Activated CD4-positive, alpha-beta memory T cell treated with anti-CD3 and anti-CD28 coated beads for 36 hours (primary cell): ENCODE measurements around the gene PRKCH. TPM values are rescaled to one million over a fixed set of nuclear protein-coding genes. Genes with fewer than 3 reads are reported as not detected.
A peak's percentile ranks its signal among the peaks of the same experiment; 100 is the strongest.
"Not testable (repeated sequence)": the region's sequence is repeated elsewhere in the genome, so short reads cannot be mapped to it uniquely, and the experiment has no call there.

Experiments
- CTCF ChIA-PET: fragments of 350-600 bp; sonication (Branson Sonifier 250); formaldehyde crosslinking; loops from one replicate; lab custom pipeline; 2021; ENCODE audit warnings: antibody characterized with exemption, inconsistent platforms; lab: Charles Lee
- POLR2A ChIA-PET: fragments of 350-600 bp; sonication (Branson Sonifier 250); formaldehyde crosslinking; loops from one replicate; lab custom pipeline; 2021; ENCODE audit warnings: antibody characterized with exemption; lab: Charles Lee
- DNase-seq: peaks from one replicate; pipeline ENCODE4 v3.0.0-alpha.2; 2020
- H3K27ac Mint-ChIP-seq: one replicate; pipeline ENCODE4 v1.8.0; 2021; ENCODE audit warnings: mixed read lengths
- H3K27me3 Mint-ChIP-seq: one replicate; pipeline ENCODE4 v1.8.0; 2021; ENCODE audit warnings: mixed read lengths
- H3K36me3 Mint-ChIP-seq: one replicate; pipeline ENCODE4 v1.8.0; 2021; ENCODE audit warnings: mixed read lengths
- H3K4me1 Mint-ChIP-seq: one replicate; pipeline ENCODE4 v1.8.0; 2021; ENCODE audit warnings: low read depth, mixed read lengths
- H3K4me3 Mint-ChIP-seq: one replicate; pipeline ENCODE4 v1.8.0; 2021; ENCODE audit warnings: mild to moderate bottlenecking, mixed read lengths
- H3K9me3 Mint-ChIP-seq: one replicate; pipeline ENCODE4 v1.8.0; 2021; ENCODE audit warnings: mixed read lengths
- intact Hi-C: fragments of 100-400 bp; cut with micrococcal nuclease; formaldehyde crosslinking; loops from one replicate; pipeline ENCODE4 v1.15.1; 2023
- total RNA-seq, 2 experiments: library from RNA; stranded (reverse); gene quantifications; one replicate each; pipeline ENCODE4 v1.2.3, GENCODE V29; 2021

Gene PRKCH
- total RNA-seq, 2 experiments from 2014 or later: 142 to 147 TPM

DNA sequence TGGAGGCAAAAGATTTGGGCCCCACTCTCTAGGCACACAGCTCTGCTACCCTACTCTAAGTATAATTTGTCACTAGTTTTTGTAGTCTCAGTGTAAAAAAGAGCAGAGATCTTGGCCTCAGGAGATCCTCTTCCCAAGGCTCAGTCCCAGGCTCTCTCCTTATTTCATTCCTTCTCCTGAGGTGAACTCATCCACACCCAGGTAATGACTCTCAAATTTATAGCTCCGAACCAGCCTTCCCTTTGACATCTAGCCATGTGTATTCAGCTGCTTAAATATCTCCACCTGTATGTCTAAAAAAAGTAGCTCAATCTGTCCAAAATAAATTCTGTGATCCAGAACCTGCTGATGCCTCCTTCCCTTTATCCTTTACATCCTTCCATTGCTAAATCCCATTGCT is 200.4 kb downstream of the PRKCH start:
- CTCF ChIA-PET: interaction anchor here (1.2 kb wide), 1 partner anchor 45 kb away, joined by 3 read pairs; no protein-coding TSS in a partner anchor
- Mint-ChIP-seq H3K4me3 (no peak overlapping the region), H3K27ac (peak overlapping the region; percentile 73), H3K9me3 (no peaks in the 10 kb centered on the region), H3K27me3 (no peaks in the 10 kb centered on the region), H3K4me1 (peaks cover 94% of the 10 kb centered on the region), H3K36me3 (peaks cover 27% of the 10 kb centered on the region)
- DNase-seq: no peak
- intact Hi-C loops: no loop called here
- POLR2A ChIA-PET: interaction anchor here (1.0 kb wide), 1 partner anchor 174 kb away, joined by 4 read pairs; the partner anchor contains the start of gene HIF1A

DNA sequence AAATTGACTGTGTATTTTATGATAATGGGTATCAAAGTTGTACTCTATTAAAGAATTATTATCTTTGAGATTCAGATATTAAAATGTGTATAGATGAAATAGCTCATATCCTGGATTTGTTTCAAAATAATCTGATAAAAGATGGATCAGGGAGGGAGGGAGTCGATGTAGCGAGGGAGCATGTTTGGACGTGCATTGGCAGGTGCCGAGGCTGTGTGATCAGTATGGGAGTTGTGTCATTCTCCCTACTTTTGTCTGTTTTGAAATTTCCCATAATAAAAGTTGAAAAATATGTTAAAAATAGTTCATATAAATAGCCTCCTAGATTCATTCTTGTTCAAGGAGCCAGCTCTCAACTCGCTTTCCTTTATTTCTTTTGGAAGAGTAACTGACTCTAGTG is 202.4 kb downstream of the PRKCH start:
- peak overlapping the region; percentile 91 for H3K27ac Mint-ChIP-seq
- peaks cover 94% of the 10 kb centered on the region for H3K4me1 Mint-ChIP-seq
- no peak overlapping the region for H3K4me3 Mint-ChIP-seq
- H3K9me3 Mint-ChIP-seq: no peaks in the 10 kb centered on the region
- CTCF ChIA-PET: interaction anchor here (0.9 to 3.0 kb wide), 8 partner anchors 8 to 313 kb away, joined by 3 to 20 read pairs (median 4); no protein-coding TSS in a partner anchor
- no peaks in the 10 kb centered on the region for H3K27me3 Mint-ChIP-seq
- no peak for DNase-seq
- POLR2A ChIA-PET: interaction anchor here (1.2 to 3.5 kb wide), 5 partner anchors 11 to 172 kb away, joined by 4 to 42 read pairs (median 16); partner anchors contain the start of gene HIF1A
- intact Hi-C loops: loop anchor here (2.0 kb wide), 1 partner anchor 27 kb away; no protein-coding TSS in a partner anchor
- peaks cover 40% of the 10 kb centered on the region for H3K36me3 Mint-ChIP-seq

DNA sequence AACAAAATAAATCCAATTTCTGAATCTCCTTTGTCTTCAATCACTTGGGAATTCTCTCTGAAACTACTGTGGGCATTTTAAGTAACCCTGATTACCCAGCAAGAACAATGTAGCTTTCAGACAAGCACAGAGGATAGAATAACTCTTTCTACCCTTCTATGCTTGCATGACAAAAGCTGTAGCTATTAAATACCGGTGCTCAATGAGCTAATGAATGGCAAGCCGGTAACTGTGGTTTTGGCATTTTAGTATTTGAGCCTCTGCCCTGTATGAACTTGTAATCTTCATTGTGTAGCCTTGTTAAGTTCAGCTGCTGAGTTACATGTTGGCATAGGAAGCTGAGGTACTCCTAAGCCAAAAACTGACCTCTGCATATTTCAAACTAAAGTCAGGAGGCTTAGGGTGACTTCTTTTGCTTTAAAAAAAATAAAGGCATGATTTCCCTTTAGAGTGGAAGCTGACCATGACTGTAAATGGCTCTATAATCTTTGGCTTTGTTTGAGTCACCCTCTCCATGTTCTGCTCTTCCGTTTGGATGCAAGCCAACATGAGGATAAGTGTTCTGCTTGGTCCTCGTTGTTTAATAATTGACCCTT is 202.9 kb downstream of the PRKCH start:
- Mint-ChIP-seq H3K27me3 (no peaks in the 10 kb centered on the region), H3K4me1 (peaks cover 94% of the 10 kb centered on the region), H3K9me3 (no peaks in the 10 kb centered on the region), H3K4me3 (no peak overlapping the region), H3K36me3 (peaks cover 45% of the 10 kb centered on the region), H3K27ac (peak overlapping the region; percentile 91)
- intact Hi-C loops: loop anchor here (2.0 kb wide), 1 partner anchor 26 kb away; no protein-coding TSS in a partner anchor
- POLR2A ChIA-PET: interaction anchor here (0.6 to 3.5 kb wide), 11 partner anchors 9 to 182 kb away, joined by 3 to 42 read pairs (median 8); partner anchors contain the start of gene HIF1A
- CTCF ChIA-PET: interaction anchor here (0.6 to 3.0 kb wide), 12 partner anchors 9 to 316 kb away, joined by 3 to 20 read pairs (median 4); no protein-coding TSS in a partner anchor
- DNase-seq: no peak

DNA sequence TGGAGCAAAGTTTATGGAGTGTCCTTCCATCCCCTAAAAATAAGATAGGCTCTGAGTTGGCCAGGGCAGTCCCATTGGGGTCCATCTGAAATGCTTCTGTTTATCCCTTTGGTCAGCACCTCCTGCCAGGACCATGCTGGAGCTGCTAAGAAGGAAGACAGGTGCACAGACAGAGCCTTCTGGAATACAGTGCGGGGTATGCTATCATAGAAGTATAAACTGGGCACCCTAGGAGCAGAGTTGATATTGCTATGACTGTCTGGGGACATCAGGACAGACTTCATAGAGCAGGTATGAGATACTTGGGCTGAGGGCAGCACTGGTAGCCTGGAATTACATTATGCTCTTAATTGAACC is 203.5 kb downstream of the PRKCH start:
- intact Hi-C loops: loop anchor here (1.0 to 5.0 kb wide), 11 partner anchors 12 to 198 kb away; partner anchors contain the start of gene HIF1A
- ChIA-PET CTCF (interaction anchor here (0.6 to 3.0 kb wide), 9 partner anchors 9 to 137 kb away, joined by 3 to 20 read pairs (median 5); no protein-coding TSS in a partner anchor), POLR2A (interaction anchor here (0.8 to 3.6 kb wide), 18 partner anchors 9 to 181 kb away, joined by 3 to 42 read pairs (median 8); partner anchors contain the start of gene HIF1A)
- Mint-ChIP-seq H3K36me3 (peaks cover 46% of the 10 kb centered on the region), H3K4me3 (no peak overlapping the region), H3K27ac (peak overlapping the region; percentile 91), H3K9me3 (no peaks in the 10 kb centered on the region), H3K4me1 (peaks cover 88% of the 10 kb centered on the region), H3K27me3 (no peaks in the 10 kb centered on the region)
- DNase-seq: no peak

DNA sequence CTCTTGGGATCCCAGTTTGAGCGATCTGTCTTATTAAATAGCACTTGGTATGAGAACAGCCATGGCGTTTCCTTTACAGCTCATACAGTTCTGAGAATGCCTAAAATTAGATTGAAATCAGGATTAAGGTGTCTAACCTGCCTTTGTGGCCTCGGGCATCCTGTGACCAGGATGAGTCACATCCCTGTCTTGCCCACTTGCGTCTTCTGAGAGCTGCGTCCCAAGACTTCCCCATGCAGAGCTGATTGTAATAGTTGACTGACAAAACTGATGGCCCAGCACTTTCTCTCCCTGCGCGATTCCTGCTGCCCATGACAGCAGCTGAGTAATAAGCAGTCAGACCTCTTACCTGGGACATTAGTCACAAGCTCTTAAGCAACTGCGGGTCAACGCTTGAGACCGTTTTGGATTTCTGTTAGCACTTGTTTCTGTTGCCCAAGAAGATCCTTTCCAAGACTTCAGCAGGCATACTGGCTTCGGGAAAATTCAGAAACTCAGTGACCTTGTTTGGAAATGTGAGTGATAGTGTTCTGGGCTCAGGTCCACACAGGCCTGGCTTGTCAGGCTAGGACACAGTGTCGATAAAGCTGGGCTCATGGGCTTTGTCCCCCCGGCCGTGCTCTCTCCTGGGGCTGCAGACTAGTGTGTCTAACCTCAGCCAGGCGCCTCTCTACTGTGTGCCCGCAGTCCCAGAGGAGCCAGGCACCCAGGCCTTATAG is 204.1 kb downstream of the PRKCH start:
- Mint-ChIP-seq H3K4me3 (peak overlapping the region; percentile 63), H3K36me3 (peaks cover 48% of the 10 kb centered on the region), H3K4me1 (peaks cover 88% of the 10 kb centered on the region), H3K27ac (peak overlapping the region; percentile 91), H3K9me3 (no peaks in the 10 kb centered on the region), H3K27me3 (no peaks in the 10 kb centered on the region)
- intact Hi-C loops: loop anchor here (1.0 to 5.0 kb wide), 11 partner anchors 12 to 198 kb away; partner anchors contain the start of gene HIF1A
- ChIA-PET POLR2A (interaction anchor here (0.6 to 3.6 kb wide), 19 partner anchors 10 to 181 kb away, joined by 3 to 42 read pairs (median 8); partner anchors contain the start of gene HIF1A), CTCF (interaction anchor here (0.6 to 3.0 kb wide), 9 partner anchors 13 to 179 kb away, joined by 3 to 20 read pairs (median 5); no protein-coding TSS in a partner anchor)
- DNase-seq: peak; percentile 92

DNA sequence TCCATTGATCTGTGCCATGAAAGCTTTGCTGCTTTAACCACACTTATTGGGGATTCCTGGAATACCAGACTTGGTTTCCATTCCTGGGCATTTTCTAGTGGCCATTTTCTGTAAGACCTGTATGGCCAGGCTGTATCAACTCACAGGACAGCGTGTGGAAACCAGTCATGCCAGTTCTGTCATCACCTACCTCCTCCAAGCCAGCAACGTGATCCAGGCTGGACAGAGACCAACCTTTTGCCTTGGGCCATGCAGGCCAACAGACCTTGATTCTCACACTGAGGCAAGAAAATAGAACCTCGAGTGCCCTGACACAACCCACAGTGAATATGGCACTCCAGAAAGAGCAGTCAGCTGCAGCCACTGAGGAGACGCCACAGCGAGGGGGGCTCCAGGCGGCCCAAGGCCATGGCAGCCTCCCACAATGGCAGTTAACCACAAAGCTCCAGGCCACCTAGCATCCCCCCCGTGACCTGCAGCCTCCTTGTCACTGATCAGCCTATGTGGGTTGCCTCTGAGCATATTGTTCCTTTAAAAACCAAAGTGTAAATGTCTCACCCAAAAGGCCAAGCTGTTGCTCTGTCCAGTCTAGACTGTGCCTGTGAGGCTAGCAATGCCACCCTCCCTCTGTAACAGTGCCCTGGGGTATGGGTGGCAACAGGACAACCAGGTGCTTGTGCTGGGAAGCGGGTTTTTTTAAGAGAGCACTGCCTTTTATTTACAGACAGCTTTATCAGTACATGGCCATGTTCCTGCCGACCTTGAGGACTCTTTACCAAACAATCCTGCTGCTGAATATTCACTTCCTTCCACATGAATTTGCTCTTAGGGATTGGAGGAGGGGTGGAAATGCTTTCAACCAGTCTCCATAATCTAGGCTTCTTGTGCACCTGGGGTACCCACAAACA is 205.3 kb downstream of the PRKCH start:
- peaks cover 57% of the 10 kb centered on the region for H3K36me3 Mint-ChIP-seq
- H3K27ac Mint-ChIP-seq: peak overlapping the region; percentile 91
- H3K4me1 Mint-ChIP-seq: peaks cover 95% of the 10 kb centered on the region
- DNase-seq: no peak
- intact Hi-C loops: loop anchor here (5.0 kb wide), 1 partner anchor 199 kb away; no protein-coding TSS in a partner anchor
- no peaks in the 10 kb centered on the region for H3K27me3 Mint-ChIP-seq
- H3K9me3 Mint-ChIP-seq: no peaks in the 10 kb centered on the region
- ChIA-PET POLR2A (interaction anchor here (0.6 to 3.6 kb wide), 8 partner anchors 15 to 171 kb away, joined by 3 to 42 read pairs (median 12); partner anchors contain the start of gene HIF1A), CTCF (interaction anchor here (1.8 kb wide), 1 partner anchor 36 kb away, joined by 5 read pairs; no protein-coding TSS in a partner anchor)
- H3K4me3 Mint-ChIP-seq: peak overlapping the region; percentile 63

DNA sequence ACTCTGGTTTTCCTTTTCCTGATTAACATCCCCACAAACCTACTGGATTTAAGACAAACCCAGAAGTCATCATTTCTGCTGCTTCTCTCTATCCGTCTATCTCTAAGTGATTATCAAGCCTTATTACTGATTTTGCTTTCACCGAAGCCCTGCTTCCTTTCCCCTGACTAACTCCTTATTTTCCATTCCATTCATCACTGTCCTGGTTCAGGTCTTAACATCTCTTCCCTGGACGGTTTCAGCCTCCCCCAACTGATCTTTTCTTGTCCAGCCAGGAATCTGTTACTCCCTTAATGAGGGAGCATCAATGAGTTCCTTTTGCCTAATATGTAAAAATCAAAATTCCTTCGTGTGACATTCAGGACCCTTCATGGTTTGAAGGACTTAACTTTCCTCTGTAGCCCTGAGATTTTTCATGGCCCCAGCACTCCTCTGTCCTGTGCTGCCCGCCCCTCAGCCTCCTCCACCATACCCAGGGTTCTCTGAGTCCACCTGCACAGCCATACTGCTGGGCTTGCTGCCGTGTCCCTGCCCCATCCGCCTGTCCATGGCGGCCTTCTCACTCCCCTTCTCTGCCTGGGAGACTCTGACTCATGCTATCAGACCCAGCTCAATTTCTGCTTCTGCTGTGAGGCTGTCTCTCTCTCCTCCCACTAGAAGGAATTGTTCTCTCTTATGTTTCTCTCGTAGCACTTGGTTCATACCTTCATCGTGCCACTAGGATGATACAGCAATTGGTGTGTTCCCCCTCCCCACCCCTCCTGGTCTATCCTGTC is 206.1 kb downstream of the PRKCH start:
- H3K9me3 Mint-ChIP-seq: no peaks in the 10 kb centered on the region
- CTCF ChIA-PET: interaction anchor here (0.8 to 1.7 kb wide), 5 partner anchors 15 to 93 kb away, joined by 3 to 5 read pairs (median 4); no protein-coding TSS in a partner anchor
- intact Hi-C loops: loop anchor here (1.0 to 5.0 kb wide), 2 partner anchors 26 to 200 kb away; no protein-coding TSS in a partner anchor
- no peaks in the 10 kb centered on the region for H3K27me3 Mint-ChIP-seq
- peaks cover 52% of the 10 kb centered on the region for H3K36me3 Mint-ChIP-seq
- POLR2A ChIA-PET: interaction anchor here (0.9 to 3.6 kb wide), 4 partner anchors 35 to 168 kb away, joined by 3 to 16 read pairs (median 10); partner anchors contain the start of gene HIF1A
- peak overlapping the region; percentile 91 for H3K27ac Mint-ChIP-seq
- H3K4me3 Mint-ChIP-seq: peak overlapping the region; percentile 40
- peaks cover 94% of the 10 kb centered on the region for H3K4me1 Mint-ChIP-seq
- no peak for DNase-seq

DNA sequence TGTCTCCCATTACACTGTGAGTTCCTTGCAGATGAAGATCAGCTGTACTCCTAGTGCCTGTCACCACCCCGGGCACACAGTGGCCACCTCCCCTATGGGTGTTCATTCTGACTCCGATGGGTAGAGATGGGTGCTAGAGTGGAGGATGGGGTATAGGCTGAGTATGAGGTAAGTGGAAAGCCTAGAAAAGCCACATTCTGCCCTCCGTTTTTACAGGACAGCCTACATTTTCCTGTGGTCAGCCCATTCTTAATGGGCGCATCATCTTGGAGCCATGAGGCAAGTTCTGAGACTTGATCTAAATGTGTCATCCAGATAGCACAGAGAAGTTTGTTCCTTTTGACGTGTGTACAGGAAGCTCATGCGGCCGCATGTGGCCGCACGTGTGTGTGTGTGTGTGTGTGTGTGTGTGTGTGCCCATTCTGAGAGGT is 207.2 kb downstream of the PRKCH start:
- ChIA-PET CTCF (interaction anchor here (0.8 to 1.7 kb wide), 5 partner anchors 16 to 55 kb away, joined by 3 to 5 read pairs (median 4); no protein-coding TSS in a partner anchor), POLR2A (interaction anchor here (0.9 to 1.4 kb wide), 7 partner anchors 17 to 57 kb away, joined by 3 to 7 read pairs (median 3); no protein-coding TSS in a partner anchor)
- Mint-ChIP-seq H3K27me3 (no peaks in the 10 kb centered on the region), H3K4me3 (peak overlapping the region; percentile 10), H3K27ac (peak overlapping the region; percentile 91), H3K36me3 (peaks cover 59% of the 10 kb centered on the region), H3K4me1 (peaks cover 94% of the 10 kb centered on the region), H3K9me3 (no peaks in the 10 kb centered on the region)
- peak; percentile 72 for DNase-seq
- intact Hi-C loops: loop anchor here (1.0 to 5.0 kb wide), 2 partner anchors 25 to 201 kb away; no protein-coding TSS in a partner anchor

DNA sequence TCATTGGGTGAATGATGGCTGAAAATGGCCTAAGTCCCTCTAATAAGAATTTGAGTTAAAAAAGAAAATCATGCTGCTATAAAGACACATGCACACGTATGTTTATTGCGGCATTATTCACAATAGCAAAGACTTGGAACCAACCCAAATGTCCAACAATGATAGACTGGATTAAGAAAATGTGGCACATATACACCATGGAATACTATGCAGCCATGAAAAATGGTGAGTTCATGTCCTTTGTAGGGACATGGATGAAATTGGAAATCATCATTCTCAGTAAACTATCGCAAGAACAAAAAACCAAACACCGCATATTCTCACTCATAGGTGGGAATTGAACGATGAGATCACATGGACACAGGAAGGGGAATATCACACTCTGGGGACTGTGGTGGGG is 208.0 kb downstream of the PRKCH start:
- not testable (repeated sequence) for H3K4me3 Mint-ChIP-seq, DNase-seq, H3K27me3 Mint-ChIP-seq, H3K9me3 Mint-ChIP-seq
- intact Hi-C loops: loop anchor here (5.0 kb wide), 1 partner anchor 202 kb away; no protein-coding TSS in a partner anchor
- ChIA-PET POLR2A (interaction anchor here (1.0 to 1.4 kb wide), 5 partner anchors 18 to 57 kb away, joined by 3 to 7 read pairs (median 3); no protein-coding TSS in a partner anchor), CTCF (interaction anchor here (0.9 to 1.7 kb wide), 2 partner anchors 17 to 56 kb away, joined by 3 to 4 read pairs; no protein-coding TSS in a partner anchor)
- Mint-ChIP-seq H3K36me3 (peaks cover 66% of the 10 kb centered on the region), H3K27ac (peak overlapping the region; percentile 91), H3K4me1 (peaks cover 94% of the 10 kb centered on the region)

DNA sequence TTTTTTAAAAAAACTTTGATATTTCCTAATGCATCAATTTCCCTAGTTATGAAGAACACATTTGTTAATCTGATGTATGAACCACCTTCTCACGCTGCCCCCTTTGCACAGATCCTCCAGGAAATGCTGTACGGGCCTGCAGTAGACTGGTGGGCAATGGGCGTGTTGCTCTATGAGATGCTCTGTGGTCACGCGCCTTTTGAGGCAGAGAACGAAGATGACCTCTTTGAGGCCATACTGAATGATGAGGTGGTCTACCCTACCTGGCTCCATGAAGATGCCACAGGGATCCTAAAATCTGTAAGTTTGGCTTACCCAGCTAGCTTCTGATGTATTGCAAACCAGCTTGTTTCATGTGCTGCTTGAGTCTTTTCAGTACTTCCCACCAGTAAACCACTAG is 208.9 kb downstream of the PRKCH start:
- ChIA-PET CTCF (no interaction called here), POLR2A (no interaction called here)
- Mint-ChIP-seq H3K4me1 (peaks cover 94% of the 10 kb centered on the region), H3K36me3 (peaks cover 73% of the 10 kb centered on the region), H3K4me3 (no peak overlapping the region), H3K27ac (peak overlapping the region; percentile 63), H3K9me3 (no peaks in the 10 kb centered on the region), H3K27me3 (no peaks in the 10 kb centered on the region)
- no peak for DNase-seq
- intact Hi-C loops: loop anchor here (5.0 kb wide), 1 partner anchor 587 kb away; no protein-coding TSS in a partner anchor
